ENCODE measurements around the gene BTBD18. TPM values are rescaled to one million over a fixed set of nuclear protein-coding genes. Genes with fewer than 3 reads are reported as not detected.

BTBD18 gene
- polyA plus RNA-seq (2013, experiment 1 of 2), result not detected
- polyA plus RNA-seq (2013, experiment 2 of 2), result not detected

- Histone ChIP-seq H3K9me3 (replicated peaks in 1 of 2; ENCODE audit: control insufficient read depth in 2 of 2, insufficient read depth in 1 of 2, low read depth in 1 of 2, low read length in 2 of 2) (peaks cover 0 to 4% of the 10 kb centered on the region in 2 donors), H2BK12ac (ENCODE audit: low read length) (no peak within 1 kb of the TSS), H3K23ac (ENCODE audit: low read depth, low read length, poor library complexity) (no peak within 1 kb of the TSS), H3K36me3 (replicated peaks in 1 of 2; ENCODE audit: control insufficient read depth in 2 of 2, insufficient read depth in 2 of 2, low read length in 2 of 2) (peaks cover 1 to 23% of the 10 kb centered on the region in 2 donors), H3K4me2 (ENCODE audit: insufficient read depth, low read length, poor library complexity, severe bottlenecking) (no peak within 1 kb of the TSS), H3K4me3 (ENCODE audit: low read length in 2 of 2) (no peak within 1 kb of the TSS), H3K27me3 (ENCODE audit: control insufficient read depth in 3 of 3, insufficient read depth in 3 of 3, low read depth in 1 of 3, low read length in 3 of 3) (no peaks in the 10 kb centered on the region), H2BK120ac (ENCODE audit: low read depth, low read length) (no peak within 1 kb of the TSS), H3K18ac (ENCODE audit: low read length) (no peak within 1 kb of the TSS), H4K8ac (ENCODE audit: low read depth, low read length) (no peak within 1 kb of the TSS), H2BK5ac (ENCODE audit: low read length) (peak within 1 kb of the TSS; percentile 75), H3K4ac (ENCODE audit: low read length) (no peak within 1 kb of the TSS), H4K91ac (ENCODE audit: low read depth, low read length, poor library complexity) (no peak within 1 kb of the TSS), H3K9ac (ENCODE audit: low read depth, low read length, poor library complexity) (no peak within 1 kb of the TSS), H3K4me1 (ENCODE audit: control insufficient read depth in 2 of 2, insufficient read depth in 1 of 2, low read depth in 1 of 2, low read length in 2 of 2) (no peaks in the 10 kb centered on the region), H2AK5ac (ENCODE audit: low read depth, low read length) (peak within 1 kb of the TSS; percentile 61), H3K27ac (replicated peaks; ENCODE audit: low read length) (no peak within 1 kb of the TSS), H2AFZ (ENCODE audit: low read length) (no peak within 1 kb of the TSS), H3K79me1 (ENCODE audit: low read depth, low read length) (no peaks in the 10 kb centered on the region), H2BK15ac (ENCODE audit: low read length) (no peak within 1 kb of the TSS), H3K14ac (ENCODE audit: low read length) (no peak within 1 kb of the TSS)
- DNase-seq (ENCODE audit: low spot score), result no peak
- WGBS, 2 donors (ENCODE audit: extremely low coverage in 2 of 2, insufficient read length in 2 of 2, insufficient replicate concordance in 1 of 2), result no CpG with 5 or more reads among the region's 10 CpGs
Observed at GRCh38 chr11:57751676-57752253, at the start of gene BTBD18. BTBD18 (minus strand) TSS chr11:57751819; CDS start chr11:57751188, 631 bp downstream.

- Histone ChIP-seq H2BK12ac (ENCODE audit: low read length) (no peak overlapping the region), H3K9ac (ENCODE audit: low read depth, low read length, poor library complexity) (no peak overlapping the region), H3K4me1 (ENCODE audit: control insufficient read depth in 2 of 2, insufficient read depth in 1 of 2, low read depth in 1 of 2, low read length in 2 of 2) (peaks cover 0 to 2% of the 10 kb centered on the region in 2 donors), H3K18ac (ENCODE audit: low read length) (no peak overlapping the region), H3K27ac (replicated peaks; ENCODE audit: low read length) (no peak overlapping the region), H3K27me3 (ENCODE audit: control insufficient read depth in 3 of 3, insufficient read depth in 3 of 3, low read depth in 1 of 3, low read length in 3 of 3) (no peaks in the 10 kb centered on the region), H3K36me3 (replicated peaks in 1 of 2; ENCODE audit: control insufficient read depth in 2 of 2, insufficient read depth in 2 of 2, low read length in 2 of 2) (peaks cover 35 to 82% of the 10 kb centered on the region in 2 donors), H4K8ac (ENCODE audit: low read depth, low read length) (no peak overlapping the region), H3K4me3 (ENCODE audit: low read length in 2 of 2) (no peak overlapping the region), H2BK15ac (ENCODE audit: low read length) (no peak overlapping the region), H3K4ac (ENCODE audit: low read length) (no peak overlapping the region), H3K79me1 (ENCODE audit: low read depth, low read length) (peaks cover 6% of the 10 kb centered on the region), H2AK5ac (ENCODE audit: low read depth, low read length) (no peak overlapping the region), H3K4me2 (ENCODE audit: insufficient read depth, low read length, poor library complexity, severe bottlenecking) (no peak overlapping the region), H4K91ac (ENCODE audit: low read depth, low read length, poor library complexity) (no peak overlapping the region), H3K14ac (ENCODE audit: low read length) (no peak overlapping the region), H3K9me3 (replicated peaks in 1 of 2; ENCODE audit: control insufficient read depth in 2 of 2, insufficient read depth in 1 of 2, low read depth in 1 of 2, low read length in 2 of 2) (no peaks in the 10 kb centered on the region), H2AFZ (ENCODE audit: low read length) (no peak overlapping the region), H3K23ac (ENCODE audit: low read depth, low read length, poor library complexity) (no peak overlapping the region), H2BK120ac (ENCODE audit: low read depth, low read length) (no peak overlapping the region), H2BK5ac (ENCODE audit: low read length) (no peak overlapping the region)
- no peak for DNase-seq (ENCODE audit: low spot score)
Observed at GRCh38 chr11:57801183-57801485, 49.5 kb upstream of the BTBD18 start.

GRCh38 chr11:57800444-57801182 lies 49.0 kb upstream of the BTBD18 start:
- Histone ChIP-seq H3K9me3 (replicated peaks in 1 of 2; ENCODE audit: control insufficient read depth in 2 of 2, insufficient read depth in 1 of 2, low read depth in 1 of 2, low read length in 2 of 2) (no peaks in the 10 kb centered on the region), H3K23ac (ENCODE audit: low read depth, low read length, poor library complexity) (no peak overlapping the region), H3K4me3 (ENCODE audit: low read length in 2 of 2) (no peak overlapping the region), H2AK5ac (ENCODE audit: low read depth, low read length) (no peak overlapping the region), H3K36me3 (replicated peaks in 1 of 2; ENCODE audit: control insufficient read depth in 2 of 2, insufficient read depth in 2 of 2, low read length in 2 of 2) (peaks cover 32 to 82% of the 10 kb centered on the region in 2 donors), H3K4me1 (ENCODE audit: control insufficient read depth in 2 of 2, insufficient read depth in 1 of 2, low read depth in 1 of 2, low read length in 2 of 2) (peaks cover 0 to 2% of the 10 kb centered on the region in 2 donors), H4K8ac (ENCODE audit: low read depth, low read length) (no peak overlapping the region), H3K18ac (ENCODE audit: low read length) (no peak overlapping the region), H3K79me1 (ENCODE audit: low read depth, low read length) (peaks cover 6% of the 10 kb centered on the region), H2BK120ac (ENCODE audit: low read depth, low read length) (no peak overlapping the region), H3K4ac (ENCODE audit: low read length) (no peak overlapping the region), H3K27me3 (ENCODE audit: control insufficient read depth in 3 of 3, insufficient read depth in 3 of 3, low read depth in 1 of 3, low read length in 3 of 3) (no peaks in the 10 kb centered on the region), H2BK12ac (ENCODE audit: low read length) (no peak overlapping the region), H2BK15ac (ENCODE audit: low read length) (no peak overlapping the region), H2AFZ (ENCODE audit: low read length) (no peak overlapping the region), H3K14ac (ENCODE audit: low read length) (no peak overlapping the region), H4K91ac (ENCODE audit: low read depth, low read length, poor library complexity) (no peak overlapping the region), H3K4me2 (ENCODE audit: insufficient read depth, low read length, poor library complexity, severe bottlenecking) (no peak overlapping the region), H2BK5ac (ENCODE audit: low read length) (no peak overlapping the region), H3K9ac (ENCODE audit: low read depth, low read length, poor library complexity) (no peak overlapping the region), H3K27ac (replicated peaks; ENCODE audit: low read length) (no peak overlapping the region)
- DNase-seq (ENCODE audit: low spot score), result peak; percentile 64
- no CpG with 5 or more reads among the region's 4 CpGs for WGBS, 2 donors (ENCODE audit: extremely low coverage in 2 of 2, insufficient read length in 2 of 2, insufficient replicate concordance in 1 of 2)

- no CpG with 5 or more reads among the region's 1 CpG for WGBS, 2 donors (ENCODE audit: extremely low coverage in 2 of 2, insufficient read length in 2 of 2, insufficient replicate concordance in 1 of 2)
- Histone ChIP-seq H2BK12ac (ENCODE audit: low read length) (no peak overlapping the region), H3K18ac (ENCODE audit: low read length) (no peak overlapping the region), H3K27ac (replicated peaks; ENCODE audit: low read length) (peak overlapping the region; percentile 11), H3K14ac (ENCODE audit: low read length) (no peak overlapping the region), H3K9me3 (replicated peaks in 1 of 2; ENCODE audit: control insufficient read depth in 2 of 2, insufficient read depth in 1 of 2, low read depth in 1 of 2, low read length in 2 of 2) (no peaks in the 10 kb centered on the region), H2AFZ (ENCODE audit: low read length) (no peak overlapping the region), H2AK5ac (ENCODE audit: low read depth, low read length) (no peak overlapping the region), H3K27me3 (ENCODE audit: control insufficient read depth in 3 of 3, insufficient read depth in 3 of 3, low read depth in 1 of 3, low read length in 3 of 3) (no peaks in the 10 kb centered on the region), H3K4me3 (ENCODE audit: low read length in 2 of 2) (no peak overlapping the region), H3K4me1 (ENCODE audit: control insufficient read depth in 2 of 2, insufficient read depth in 1 of 2, low read depth in 1 of 2, low read length in 2 of 2) (peaks cover 0 to 2% of the 10 kb centered on the region in 2 donors), H4K8ac (ENCODE audit: low read depth, low read length) (no peak overlapping the region), H3K4me2 (ENCODE audit: insufficient read depth, low read length, poor library complexity, severe bottlenecking) (no peak overlapping the region), H2BK5ac (ENCODE audit: low read length) (no peak overlapping the region), H3K36me3 (replicated peaks in 1 of 2; ENCODE audit: control insufficient read depth in 2 of 2, insufficient read depth in 2 of 2, low read length in 2 of 2) (peaks cover 30 to 82% of the 10 kb centered on the region in 2 donors), H3K4ac (ENCODE audit: low read length) (no peak overlapping the region), H3K23ac (ENCODE audit: low read depth, low read length, poor library complexity) (no peak overlapping the region), H3K79me1 (ENCODE audit: low read depth, low read length) (peaks cover 6% of the 10 kb centered on the region), H2BK120ac (ENCODE audit: low read depth, low read length) (no peak overlapping the region), H2BK15ac (ENCODE audit: low read length) (no peak overlapping the region), H4K91ac (ENCODE audit: low read depth, low read length, poor library complexity) (no peak overlapping the region), H3K9ac (ENCODE audit: low read depth, low read length, poor library complexity) (no peak overlapping the region)
- DNase-seq (ENCODE audit: low spot score), result no peak
Observed at GRCh38 chr11:57798905-57799559, 47.4 kb upstream of the BTBD18 start.
